ENCODE measurements around the gene PAPOLB. TPM values are rescaled to one million over a fixed set of nuclear protein-coding genes. Genes with fewer than 3 reads are reported as not detected.

The PAPOLB gene
- total RNA-seq, 1 donor from 2014 or later: 0.22 TPM

- peak; percentile 82 for DNase-seq (ENCODE audit: low spot score)
Observed at GRCh38 chr7:4842319-4843064, 19.3 kb downstream of the PAPOLB start.

GRCh38 chr7:4841836-4842235 lies 20.0 kb downstream of the PAPOLB start:
- peak; percentile 39 for DNase-seq (ENCODE audit: low spot score)

GRCh38 chr7:4841007-4841784 lies 20.6 kb downstream of the PAPOLB start:
- peak; percentile 81 for DNase-seq (ENCODE audit: low spot score)

GRCh38 chr7:4840079-4840501 lies 21.7 kb downstream of the PAPOLB start:
- peak; percentile 77 for DNase-seq (ENCODE audit: low spot score)

GRCh38 chr7:4838626-4839334 lies 23.1 kb downstream of the PAPOLB start:
- peak; percentile 67 for DNase-seq (ENCODE audit: low spot score)

GRCh38 chr7:4837803-4838625 lies 23.8 kb downstream of the PAPOLB start:
- DNase-seq (ENCODE audit: low spot score): peak; percentile 75

- peak; percentile 81 for DNase-seq (ENCODE audit: low spot score)
Observed at GRCh38 chr7:4837041-4837802, 24.6 kb downstream of the PAPOLB start.

GRCh38 chr7:4836206-4836661 lies 25.6 kb downstream of the PAPOLB start:
- DNase-seq (ENCODE audit: low spot score): peak; percentile 88

GRCh38 chr7:4835398-4836205 lies 26.2 kb downstream of the PAPOLB start:
- DNase-seq (ENCODE audit: low spot score): peak; percentile 88

GRCh38 chr7:4834601-4835397 lies 27.0 kb downstream of the PAPOLB start:
- DNase-seq (ENCODE audit: low spot score): peak; percentile 84

- no peak for DNase-seq (ENCODE audit: low spot score)
Observed at GRCh38 chr7:4833691-4834600, 27.9 kb downstream of the PAPOLB start.

- no peak for DNase-seq (ENCODE audit: low spot score)
Observed at GRCh38 chr7:4833176-4833575, 28.7 kb downstream of the PAPOLB start.

- no peak for DNase-seq (ENCODE audit: low spot score)
Observed at GRCh38 chr7:4832711-4833110, 29.1 kb downstream of the PAPOLB start.

GRCh38 chr7:4831723-4832495 lies 29.9 kb downstream of the PAPOLB start:
- no peak for DNase-seq (ENCODE audit: low spot score)

- no peak for DNase-seq (ENCODE audit: low spot score)
Observed at GRCh38 chr7:4830176-4830575, 31.7 kb downstream of the PAPOLB start.

- no peak for DNase-seq (ENCODE audit: low spot score)
Observed at GRCh38 chr7:4828720-4829383, 33.0 kb downstream of the PAPOLB start.

Measured in mesenteric fat pad (tissue), 1 donor.